ENCODE measurements around the gene HOXC6. TPM values are rescaled to one million over a fixed set of nuclear protein-coding genes. Genes with fewer than 3 reads are reported as not detected.
A peak's percentile ranks its signal among the peaks of the same experiment; 100 is the strongest.

HOXC6 gene
- total and polyA plus RNA-seq, 9 donors, result 3.9 to 56.1 (median 23.3) TPM

DNA sequence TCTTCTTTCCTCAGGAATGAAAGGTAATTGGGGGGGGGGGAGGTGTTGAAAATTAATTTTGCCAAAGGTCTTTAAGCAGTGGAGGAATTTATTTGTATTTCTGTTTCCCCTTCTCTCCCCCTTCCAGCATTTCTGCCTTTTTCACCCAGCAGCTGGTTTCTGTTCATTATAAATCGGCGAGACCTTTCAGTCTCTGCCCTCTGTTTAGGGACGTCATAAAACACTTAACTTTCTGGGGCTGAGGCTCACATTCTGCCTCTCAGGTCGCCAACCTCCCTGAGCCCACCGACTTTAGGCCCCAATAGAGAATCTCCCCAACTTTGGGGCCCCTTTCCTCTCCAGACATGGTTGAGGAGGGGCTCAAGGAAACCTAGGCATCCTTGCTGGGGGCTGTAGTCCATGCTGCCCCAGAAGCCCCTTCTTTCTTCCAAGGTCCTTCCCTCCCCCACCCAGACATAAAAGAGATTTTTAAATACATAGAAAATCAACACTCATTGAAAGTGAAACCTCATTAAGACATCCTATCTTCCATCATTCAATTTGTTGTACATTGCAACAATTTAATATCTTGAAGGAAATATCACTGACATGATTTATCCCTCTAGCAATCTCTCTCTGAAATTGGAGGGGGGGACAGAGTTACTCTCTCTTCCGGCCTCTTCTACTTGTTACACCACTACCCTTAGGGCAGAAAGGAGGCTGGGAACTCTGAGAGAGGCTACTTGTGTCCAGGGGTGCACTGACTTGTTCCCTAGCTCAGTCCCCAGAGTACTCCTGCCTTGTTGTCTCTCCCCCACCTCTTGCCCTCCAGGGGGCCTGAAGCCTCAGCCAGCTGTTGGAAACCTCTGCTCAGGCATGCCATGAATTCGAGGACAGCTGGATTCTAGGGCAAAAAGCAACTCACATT lies 2.5 kb upstream of the HOXC6 start:
- intact Hi-C loops (cut with DNase I), result loop anchor here in 1 of 4 donors (5.0 kb wide), 1 partner anchor 167 kb away; no protein-coding TSS in a partner anchor
- peaks cover 11% of the 10 kb centered on the region for H3K4me1 ChIP-seq (ENCODE audit: insufficient read depth)
- peak overlapping the region; percentile 21 to 95 for H3K27ac ChIP-seq
- no peaks in the 10 kb centered on the region for H3K27me3 ChIP-seq
- peak in 4 of 5 donors; percentile 19 to 42 (median 39) for DNase-seq
- no peaks in the 10 kb centered on the region for H3K36me3 ChIP-seq
- no peak overlapping the region for H3K4me3 ChIP-seq
- WGBS, 3 donors, result 16 to 28% (median 22%) methylated on average over 7 of the region's 7 CpGs
- H3K9me3 ChIP-seq, result no peaks in the 10 kb centered on the region
- TF ChIP-seq EP300 (IDR thresholded peaks at IDR 0.05) (no peak), POLR2A (IDR thresholded peaks at IDR 0.05) (no peak), CTCF (IDR thresholded peaks at IDR 0.05) (no peak)

DNA sequence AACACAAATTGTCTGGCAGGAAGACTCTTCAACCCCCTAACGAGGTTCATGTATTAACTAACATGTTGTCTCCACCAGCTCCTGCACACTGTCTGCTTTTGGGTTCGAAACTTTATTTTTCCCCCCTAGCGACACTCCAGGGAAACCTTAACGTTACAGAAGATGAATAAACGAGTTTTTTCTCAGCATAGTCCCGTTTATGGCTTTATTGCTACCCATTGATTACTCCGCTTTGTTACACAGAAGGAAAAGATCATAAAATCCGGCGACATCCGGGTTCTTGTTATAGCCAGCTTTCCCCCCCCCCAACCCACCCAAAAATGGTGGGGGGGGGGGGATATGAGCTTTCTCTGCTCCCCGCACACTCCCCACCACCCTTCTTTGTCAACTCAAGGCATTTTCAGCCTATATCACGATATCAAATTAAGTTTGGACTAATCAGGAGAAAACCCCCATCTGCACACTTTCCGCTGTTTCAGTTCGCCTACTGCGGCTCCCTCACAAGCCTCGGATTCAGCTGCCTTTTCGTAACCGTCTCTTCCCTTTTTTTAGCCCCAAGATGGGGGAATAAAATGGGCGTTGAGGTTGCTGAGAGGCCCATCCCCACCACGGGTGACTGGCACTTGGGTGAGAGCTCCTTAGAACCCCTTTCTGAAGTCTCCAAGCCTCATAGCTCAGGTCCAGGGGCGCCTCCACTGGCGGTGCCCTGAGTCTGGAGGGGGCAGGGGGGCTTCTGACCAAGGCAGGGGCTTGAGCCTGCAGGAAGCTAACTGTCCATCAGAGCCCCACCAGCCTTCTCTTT lies 1.4 kb upstream of the HOXC6 start:
- Histone ChIP-seq H3K27ac (peak overlapping the region in 1 of 2 donors; percentile 95), H3K9me3 (no peaks in the 10 kb centered on the region), H3K4me3 (no peak overlapping the region), H3K27me3 (no peaks in the 10 kb centered on the region), H3K36me3 (no peaks in the 10 kb centered on the region), H3K4me1 (ENCODE audit: insufficient read depth) (peaks cover 14% of the 10 kb centered on the region)
- 61 to 75% (median 65%) methylated on average over 22 of the region's 22 CpGs for WGBS, 3 donors
- intact Hi-C loops (cut with DNase I), result loop anchor here in 1 of 4 donors (5.0 kb wide), 1 partner anchor 165 kb away; no protein-coding TSS in a partner anchor
- DNase-seq, result peak in 4 of 5 donors; percentile 10 to 36 (median 30)
- no peak for TF ChIP-seq POLR2A (IDR thresholded peaks at IDR 0.05)

DNA sequence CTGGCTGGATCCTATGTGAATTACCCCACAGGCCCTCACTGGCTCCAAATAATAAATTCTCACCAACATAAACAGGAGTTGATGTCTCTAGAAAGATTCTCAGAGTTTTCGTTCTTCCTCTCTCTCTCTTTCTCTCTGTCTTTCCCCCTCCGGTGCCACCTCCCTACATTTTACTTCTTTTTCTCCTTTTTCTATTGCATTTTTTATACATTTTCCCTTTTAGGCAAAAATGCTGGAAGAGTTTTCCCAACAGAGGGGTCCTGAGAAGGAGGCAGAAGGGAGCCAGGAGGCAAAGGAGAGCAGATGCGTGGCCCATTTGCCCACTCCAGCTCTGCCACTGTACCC lies 826 bp upstream of the HOXC6 start:
- H3K27me3 ChIP-seq, result no peaks in the 10 kb centered on the region

More for the DNA sequence above, 826 bp upstream of the HOXC6 start:
- TF ChIP-seq EP300 (IDR thresholded peaks at IDR 0.05), result no peak
- no peak for TF ChIP-seq POLR2A (IDR thresholded peaks at IDR 0.05)
- TF ChIP-seq CTCF (IDR thresholded peaks at IDR 0.05), result no peak
- H3K27ac ChIP-seq, result peak overlapping the region in 1 of 2 donors; percentile 95
- H3K4me3 ChIP-seq, result no peak overlapping the region
- 61 to 77% (median 72%) methylated on average over 3 of the region's 3 CpGs for WGBS, 3 donors
- H3K36me3 ChIP-seq, result no peaks in the 10 kb centered on the region
- peaks cover 19% of the 10 kb centered on the region for H3K4me1 ChIP-seq (ENCODE audit: insufficient read depth)
- DNase-seq, result no peak
- H3K9me3 ChIP-seq, result no peaks in the 10 kb centered on the region
- intact Hi-C loops (cut with DNase I), result loop anchor here in 1 of 4 donors (5.0 kb wide), 1 partner anchor 165 kb away; no protein-coding TSS in a partner anchor
